GM04504 (cell line): Measurements from ENCODE around the gene PIK3AP1.

ENCODE experiments used
- DNase-seq: peaks from one replicate; pipeline ENCODE4 v3.0.0-alpha.2; 2012; ENCODE audit warnings: low read depth

The PIK3AP1 gene

GRCh38 chr10:96609510-96609909, 110.8 kb downstream of the PIK3AP1 start:
- DNase-seq = no peak

- DNase-seq = no peak
These were observed 111.5 kb downstream of the PIK3AP1 start for GRCh38 chr10:96608805-96609204.

- DNase-seq = no peak
These were observed 112.1 kb downstream of the PIK3AP1 start for GRCh38 chr10:96608262-96608661.

- no peak for DNase-seq
These were observed 113.4 kb downstream of the PIK3AP1 start for GRCh38 chr10:96606946-96607345.

- no peak for DNase-seq
These were observed 114.1 kb downstream of the PIK3AP1 start for GRCh38 chr10:96606216-96606615.

GRCh38 chr10:96600337-96600736, 120.0 kb downstream of the PIK3AP1 start:
- no peak for DNase-seq

GRCh38 chr10:96598846-96599245, 121.5 kb downstream of the PIK3AP1 start:
- DNase-seq = no peak

- DNase-seq = no peak
These were observed 123.6 kb downstream of the PIK3AP1 start for GRCh38 chr10:96596422-96597407.

GRCh38 chr10:96595741-96596140, 124.6 kb downstream of the PIK3AP1 start:
- no peak for DNase-seq

GRCh38 chr10:96591946-96592345, 128.4 kb downstream of the PIK3AP1 start:
- DNase-seq = no peak

GRCh38 chr10:96588616-96589419, 131.5 kb downstream of the PIK3AP1 start:
- no peak for DNase-seq

- no peak for DNase-seq
These were observed 132.2 kb downstream of the PIK3AP1 start for GRCh38 chr10:96588060-96588554.

GRCh38 chr10:96587264-96588059, 132.9 kb downstream of the PIK3AP1 start:
- DNase-seq = peak; percentile 58

GRCh38 chr10:96586419-96587263, 133.7 kb downstream of the PIK3AP1 start, which contains the start of gene TM9SF3:
TSS of gene TM9SF3 (minus strand) at chr10:96587012. CDS start at chr10:96586835, 177 bp downstream.
- peak; percentile 71 for DNase-seq

- no peak for DNase-seq
These were observed 134.4 kb downstream of the PIK3AP1 start for GRCh38 chr10:96585736-96586418.

GRCh38 chr10:96584474-96584873, 135.8 kb downstream of the PIK3AP1 start:
- DNase-seq = no peak

GRCh38 chr10:96584035-96584434, 136.3 kb downstream of the PIK3AP1 start:
- DNase-seq = no peak

- DNase-seq = no peak
These were observed 141.2 kb downstream of the PIK3AP1 start for GRCh38 chr10:96579133-96579532.

- DNase-seq = no peak
These were observed 141.7 kb downstream of the PIK3AP1 start for GRCh38 chr10:96578633-96579032.

- no peak for DNase-seq
These were observed 142.3 kb downstream of the PIK3AP1 start for GRCh38 chr10:96578022-96578421.
